ELF-1 (cell line): Measurements from ENCODE around the gene HIRIP3.

Experiments
- DNase-seq: peaks from one replicate; pipeline ENCODE4 v3.0.0-alpha.2; 2016; ENCODE audit warnings: low read depth, low spot score

The HIRIP3 gene

GRCh38 chr16:29999605-30000004, 4.2 kb upstream of the HIRIP3 start:
- no peak for DNase-seq

GRCh38 chr16:29996766-29997250, 1.4 kb upstream of the HIRIP3 start:
- no peak for DNase-seq

DNA sequence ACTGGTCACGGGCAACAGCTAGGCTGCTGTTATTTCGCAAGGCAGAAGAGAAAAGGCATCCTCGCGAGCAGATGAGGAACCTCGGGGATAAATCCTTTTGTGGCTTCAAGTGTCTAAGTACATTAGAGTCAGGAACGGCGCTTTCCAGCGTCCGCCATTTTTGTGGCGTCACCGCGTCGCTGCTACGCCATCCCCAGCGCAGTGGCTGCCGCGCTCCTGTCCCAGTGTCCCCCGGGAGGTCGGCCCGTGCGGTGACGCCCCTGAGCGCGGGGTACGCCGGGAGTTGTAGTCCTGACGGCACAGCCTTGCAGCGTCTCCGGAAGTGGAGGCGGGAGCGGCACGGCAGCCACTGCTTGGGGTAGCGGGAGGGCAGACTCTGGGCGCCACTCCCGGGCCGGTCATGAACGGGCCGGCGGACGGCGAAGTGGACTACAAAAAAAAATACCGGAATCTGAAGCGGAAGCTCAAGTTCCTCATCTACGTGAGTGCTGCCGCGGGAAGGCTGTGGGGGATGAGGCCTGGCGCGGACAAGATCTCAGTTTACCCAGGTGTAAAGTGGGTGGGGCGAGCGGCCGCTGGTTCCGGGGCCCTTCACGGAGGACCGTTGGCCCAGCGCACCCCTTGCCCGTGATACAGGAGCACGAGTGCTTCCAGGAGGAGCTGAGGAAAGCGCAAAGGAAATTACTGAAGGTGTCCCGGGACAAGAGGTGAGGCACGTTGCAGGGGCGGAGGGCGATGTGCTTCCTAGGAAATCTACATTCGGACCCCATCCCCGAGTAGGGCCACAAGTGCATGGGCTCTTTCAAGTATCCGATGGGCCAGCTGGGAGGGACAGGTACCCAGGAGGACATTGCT, 721 bp upstream of the HIRIP3 start, which contains the start of gene INO80E:
Gene INO80E (plus strand): TSS at position 331 of the 855 bp plus-strand sequence. CDS start 70 bp downstream, at position 401.
- DNase-seq = peak; percentile 97

GRCh38 chr16:29994600-29995323, 655 bp downstream of the HIRIP3 start:
- DNase-seq = no peak

- DNase-seq = no peak
Measured at GRCh38 chr16:29993903-29994599, 1.4 kb downstream of the HIRIP3 start.

GRCh38 chr16:29993191-29993902, 2.1 kb downstream of the HIRIP3 start:
- no peak for DNase-seq

GRCh38 chr16:29992344-29992967, 3.0 kb downstream of the HIRIP3 start:
- DNase-seq = no peak

GRCh38 chr16:29991571-29991904, 3.9 kb downstream of the HIRIP3 start:
- no peak for DNase-seq

- DNase-seq = no peak
Measured at GRCh38 chr16:29990883-29991570, 4.4 kb downstream of the HIRIP3 start.

DNA sequence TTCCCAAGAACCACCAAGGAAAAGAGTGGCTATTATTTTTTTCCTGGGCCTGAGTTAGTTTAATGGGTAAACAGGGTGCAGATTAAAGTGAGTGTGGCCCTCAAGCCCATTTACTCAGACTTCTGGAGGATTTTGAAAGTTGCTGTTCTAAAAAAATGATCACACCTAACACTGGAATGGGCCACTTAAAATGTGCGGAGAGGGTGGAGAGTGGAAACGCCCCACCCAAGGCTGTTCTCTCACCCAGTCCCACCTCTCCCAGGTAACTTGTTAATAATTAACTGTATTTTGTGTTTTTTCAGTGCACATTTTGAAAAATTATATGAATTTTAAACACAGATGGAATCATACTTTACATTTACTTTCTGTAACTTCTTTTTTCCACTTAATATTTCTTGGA, 5.4 kb downstream of the HIRIP3 start:
- DNase-seq = no peak

DNA sequence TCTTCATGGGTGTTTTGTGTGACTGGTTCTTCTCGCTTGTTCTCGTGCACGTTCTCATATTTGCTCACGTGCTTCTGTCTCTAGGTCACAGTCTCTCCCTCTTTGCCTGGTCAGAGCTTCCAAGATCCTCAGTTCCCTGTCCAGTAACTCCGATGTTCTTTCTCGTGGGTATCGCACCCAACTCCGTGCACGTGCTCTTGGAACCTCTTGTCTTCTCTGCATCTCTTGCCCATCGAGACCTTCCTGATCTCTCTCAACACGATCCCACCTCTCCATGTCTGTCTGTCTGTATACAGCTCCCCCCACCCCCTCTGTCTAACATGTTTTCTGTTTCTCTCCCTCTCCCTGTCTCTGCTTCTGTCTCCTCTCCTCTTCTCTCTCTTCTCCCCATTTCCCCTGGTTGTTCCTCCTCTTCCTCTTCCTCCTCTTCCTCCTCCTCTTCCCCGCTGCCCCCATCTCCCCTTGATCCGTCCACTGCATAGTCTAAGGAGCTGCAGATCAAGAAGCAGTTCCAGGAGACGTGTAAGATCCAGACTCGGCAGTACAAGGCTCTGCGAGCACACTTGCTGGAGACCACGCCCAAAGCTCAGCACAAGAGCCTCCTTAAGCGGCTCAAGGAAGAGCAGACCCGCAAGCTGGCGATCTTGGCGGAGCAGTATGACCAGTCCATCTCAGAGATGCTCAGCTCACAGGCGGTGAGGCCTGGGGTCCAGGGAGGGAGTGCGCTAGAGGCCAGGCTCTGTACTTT, 6.1 kb downstream of the HIRIP3 start:
- DNase-seq = no peak

DNA sequence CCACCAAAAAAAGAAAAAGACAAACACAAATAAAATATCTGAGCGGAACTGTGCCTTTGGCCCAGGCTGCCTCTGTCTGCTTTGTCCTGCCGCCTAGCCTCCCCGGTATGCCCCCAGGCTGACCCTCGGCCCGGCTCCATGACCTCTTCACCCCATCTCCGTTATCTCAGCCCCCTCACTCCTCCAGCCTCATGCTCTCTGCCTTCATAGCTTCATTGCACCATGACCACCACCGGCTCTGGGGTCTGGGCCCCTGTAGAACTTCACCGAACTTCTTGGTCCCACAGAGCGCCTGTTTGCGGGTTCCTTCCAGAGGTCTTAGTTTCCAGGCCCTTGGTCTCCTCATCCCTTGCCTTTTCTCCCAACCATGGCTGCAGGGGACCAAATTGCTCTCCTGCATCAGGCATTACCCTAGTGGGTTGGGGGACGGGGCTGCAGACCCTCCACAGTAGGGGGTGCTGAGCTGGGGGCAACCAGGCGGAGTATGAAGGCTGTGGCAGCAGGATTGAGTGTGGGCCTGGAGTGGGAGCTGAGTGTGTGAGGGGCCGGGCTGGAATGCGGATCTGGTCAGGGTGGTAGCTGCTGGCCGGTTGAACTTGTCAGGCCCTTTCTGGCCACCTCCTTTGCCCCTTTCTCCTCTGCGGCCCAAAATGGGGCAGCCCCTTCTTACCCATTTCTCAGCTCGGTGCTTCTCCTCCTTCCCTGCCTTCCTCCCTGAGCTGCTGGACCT, 6.9 kb downstream of the HIRIP3 start:
- no peak for DNase-seq

GRCh38 chr16:29987371-29988085, 7.9 kb downstream of the HIRIP3 start:
- DNase-seq = no peak

GRCh38 chr16:29986931-29987330, 8.5 kb downstream of the HIRIP3 start:
- no peak for DNase-seq

DNA sequence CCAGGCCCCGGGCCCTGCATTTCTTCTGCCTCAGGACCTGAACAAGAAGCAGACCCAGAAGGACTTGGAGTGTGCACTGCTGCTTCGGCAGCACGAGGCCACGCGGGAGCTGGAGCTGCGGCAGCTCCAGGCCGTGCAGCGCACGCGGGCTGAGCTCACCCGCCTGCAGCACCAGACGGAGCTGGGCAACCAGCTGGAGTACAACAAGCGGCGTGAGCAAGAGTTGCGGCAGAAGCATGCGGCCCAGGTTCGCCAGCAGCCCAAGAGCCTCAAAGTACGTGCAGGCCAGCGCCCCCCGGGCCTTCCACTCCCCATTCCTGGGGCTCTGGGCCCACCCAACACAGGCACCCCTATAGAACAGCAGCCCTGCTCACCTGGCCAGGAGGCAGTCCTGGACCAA, 9.2 kb downstream of the HIRIP3 start:
- DNase-seq = no peak

- no peak for DNase-seq
Measured at GRCh38 chr16:29985271-29985811, 10.1 kb downstream of the HIRIP3 start.

GRCh38 chr16:29984764-29985147, 10.7 kb downstream of the HIRIP3 start:
- DNase-seq = no peak

DNA sequence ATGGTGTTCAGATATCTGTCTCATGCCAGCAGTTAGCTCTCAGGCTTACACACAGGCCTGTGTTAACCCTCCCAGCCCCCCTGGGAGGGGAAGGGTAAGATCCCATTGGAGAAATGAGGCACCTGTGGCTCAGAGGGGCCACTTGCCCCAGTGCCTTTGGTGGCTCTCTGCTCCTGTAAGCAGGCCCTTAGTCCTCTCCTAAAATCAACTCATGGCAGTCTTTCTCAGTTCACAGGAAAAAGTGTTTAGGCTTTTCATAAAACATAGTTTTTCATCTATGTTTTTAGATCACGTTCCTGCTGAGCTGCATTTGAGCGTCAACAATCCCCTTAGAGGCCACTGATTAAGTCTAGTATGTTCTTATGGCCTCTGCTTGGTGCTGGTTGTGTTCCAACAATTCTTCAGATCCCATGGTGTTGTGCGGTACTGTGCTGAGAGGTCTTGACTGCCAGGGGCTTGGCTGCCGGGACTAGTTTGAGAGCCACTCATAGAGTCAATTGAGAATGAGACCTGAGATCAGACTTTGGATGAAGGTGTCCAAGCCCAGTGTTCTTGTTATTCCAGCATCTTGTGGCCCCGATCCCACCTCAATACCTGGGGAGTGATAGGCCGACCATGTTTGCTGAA, 11.2 kb downstream of the HIRIP3 start:
- no peak for DNase-seq
